Measurements from ENCODE around the gene PTGER3.
"Not testable (repeated sequence)": the region's sequence is repeated elsewhere in the genome, so short reads cannot be mapped to it uniquely, and the experiment has no call there.

Gene PTGER3

GRCh38 chr1:71001624-71002023 lies 46.0 kb downstream of the PTGER3 start:
- DNase-seq = no peak

GRCh38 chr1:70997793-70998192 lies 49.8 kb downstream of the PTGER3 start:
- no peak for DNase-seq

GRCh38 chr1:70994753-70995268 lies 52.8 kb downstream of the PTGER3 start:
- DNase-seq = no peak

DNA sequence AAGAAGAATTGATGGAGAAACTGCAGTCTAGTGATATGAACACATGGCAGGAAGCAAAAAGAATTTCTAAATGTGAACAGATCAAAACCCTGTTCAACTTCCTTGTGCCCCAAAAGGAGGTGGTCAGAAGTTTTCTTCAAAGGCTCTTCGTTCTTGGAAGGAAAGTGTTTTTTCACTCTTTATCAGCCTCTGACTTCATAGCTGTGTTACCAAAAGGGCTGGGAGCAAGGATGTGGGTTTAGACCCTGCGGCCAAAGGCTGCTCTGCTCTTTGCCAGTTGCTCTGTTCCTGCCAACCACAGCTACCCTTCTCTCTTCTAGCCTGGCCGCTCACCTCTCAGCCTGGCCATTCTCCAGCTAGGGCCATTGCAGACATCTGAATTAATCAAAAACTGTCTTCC lies 53.8 kb downstream of the PTGER3 start:
- no peak for DNase-seq

GRCh38 chr1:70992521-70992920 lies 55.1 kb downstream of the PTGER3 start:
- no peak for DNase-seq

- DNase-seq = no peak
Observed at GRCh38 chr1:70990469-70991253, 57.0 kb downstream of the PTGER3 start.

DNA sequence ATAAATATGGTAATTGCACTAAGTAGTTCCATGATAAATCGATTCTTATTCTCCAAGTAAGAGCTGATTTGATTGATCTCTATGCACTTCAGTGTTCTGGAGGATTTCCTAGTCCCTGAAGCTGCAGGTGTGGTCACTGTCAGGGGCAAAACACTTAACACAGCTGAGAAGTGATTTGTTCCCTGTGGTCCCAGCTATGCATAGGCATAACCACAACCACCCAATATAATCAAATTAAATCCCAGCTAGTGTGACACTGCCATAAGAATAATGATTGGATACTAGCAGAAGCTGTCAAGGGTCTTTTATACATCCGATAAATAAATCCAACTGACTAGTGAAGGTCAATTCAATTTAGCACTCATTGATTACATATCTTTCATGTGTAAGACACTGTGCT lies 60.1 kb downstream of the PTGER3 start:
- no peak for DNase-seq

- DNase-seq = not testable (repeated sequence)
Observed at GRCh38 chr1:70985776-70986225, 61.8 kb downstream of the PTGER3 start.

- DNase-seq = not testable (repeated sequence)
Observed at GRCh38 chr1:70985278-70985677, 62.3 kb downstream of the PTGER3 start.

- no peak for DNase-seq
Observed at GRCh38 chr1:70980361-70980760, 67.3 kb downstream of the PTGER3 start.

DNA sequence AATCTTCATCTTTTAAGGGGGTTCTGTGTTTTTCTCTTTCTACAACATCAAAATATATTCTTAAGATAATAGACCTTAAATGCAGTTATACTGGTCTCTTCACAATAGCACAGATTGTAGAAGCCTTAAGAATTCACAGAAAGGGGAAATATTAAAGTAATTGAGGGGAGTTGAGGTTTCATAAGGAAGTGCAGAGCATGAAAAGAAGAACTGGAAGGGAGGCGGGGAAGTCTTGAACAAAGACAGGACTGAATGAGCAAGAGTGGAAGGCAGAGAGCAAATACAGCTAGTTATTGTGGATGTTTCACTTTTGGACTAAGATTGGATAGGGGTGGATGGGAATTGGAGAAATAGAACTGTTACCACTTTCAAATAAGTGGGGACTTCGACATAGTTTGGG lies 67.7 kb downstream of the PTGER3 start:
- peak; percentile 2 for DNase-seq

DNA sequence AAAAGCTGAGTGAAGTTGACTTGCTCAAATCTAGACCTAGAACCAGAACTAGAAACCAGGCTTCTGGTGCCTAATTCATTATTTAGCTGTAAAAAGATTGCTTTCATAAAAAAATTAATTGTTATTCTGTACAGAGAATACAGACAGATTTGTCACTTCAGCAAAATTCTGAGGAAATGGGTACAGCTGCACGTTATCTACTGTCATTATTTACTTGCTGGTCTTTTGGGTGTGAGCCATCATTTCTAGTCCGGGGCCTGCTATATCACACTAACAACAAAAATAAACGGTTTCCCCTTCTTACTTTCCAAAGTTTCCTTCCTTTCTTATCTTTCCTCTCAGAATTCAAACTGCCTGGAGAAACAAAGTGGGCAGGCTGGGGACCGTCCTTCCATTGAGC lies 68.3 kb downstream of the PTGER3 start:
- DNase-seq = no peak

GRCh38 chr1:70978623-70979022 lies 69.0 kb downstream of the PTGER3 start:
- DNase-seq = no peak

DNA sequence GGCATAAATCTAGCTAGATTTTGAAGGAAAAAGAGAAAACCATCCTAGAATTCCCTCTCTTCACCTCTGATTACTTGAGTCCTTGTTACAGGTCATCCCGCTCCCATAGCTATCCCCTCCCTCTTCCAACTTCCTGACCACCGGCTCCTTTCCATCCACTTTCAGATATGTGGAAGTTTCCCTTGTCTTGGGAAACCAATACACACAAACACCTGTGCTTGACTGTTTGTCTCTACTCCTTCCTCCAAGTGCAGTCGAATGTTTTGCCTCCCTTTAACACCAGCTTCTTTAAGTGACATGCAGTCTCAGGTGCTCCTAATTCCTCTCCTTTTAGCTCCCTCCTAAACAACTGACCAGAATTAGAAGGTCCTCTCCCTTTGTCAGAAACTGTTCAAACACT lies 70.0 kb downstream of the PTGER3 start:
- DNase-seq = no peak

DNA sequence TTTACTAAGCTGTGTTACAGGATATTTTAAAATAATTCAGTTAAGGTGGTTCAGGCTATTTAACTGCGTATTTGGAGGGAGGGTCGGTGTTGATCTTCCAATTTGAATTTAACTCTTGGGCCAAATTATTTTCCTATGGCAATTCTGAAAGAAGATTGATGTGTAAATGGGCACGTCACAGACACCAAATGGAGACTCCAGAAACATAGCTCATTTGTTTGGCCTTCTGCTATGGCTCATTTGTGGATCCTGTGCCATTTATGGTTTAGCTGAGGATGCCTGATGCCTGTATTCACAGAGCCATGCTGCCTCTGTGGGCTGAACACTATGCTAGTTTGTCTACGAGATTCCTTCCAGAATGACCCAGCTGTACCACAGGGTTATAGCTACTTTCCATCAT lies 70.6 kb downstream of the PTGER3 start:
- DNase-seq = no peak

GRCh38 chr1:70973754-70974153 lies 73.9 kb downstream of the PTGER3 start:
- DNase-seq = no peak

GRCh38 chr1:70970407-70970806 lies 77.2 kb downstream of the PTGER3 start:
- DNase-seq = no peak

- no peak for DNase-seq
Observed at GRCh38 chr1:70966018-70966638, 81.5 kb downstream of the PTGER3 start.

GRCh38 chr1:70963374-70963773 lies 84.2 kb downstream of the PTGER3 start:
- DNase-seq = no peak

GRCh38 chr1:70961374-70961975 lies 86.1 kb downstream of the PTGER3 start:
- DNase-seq = no peak

DNA sequence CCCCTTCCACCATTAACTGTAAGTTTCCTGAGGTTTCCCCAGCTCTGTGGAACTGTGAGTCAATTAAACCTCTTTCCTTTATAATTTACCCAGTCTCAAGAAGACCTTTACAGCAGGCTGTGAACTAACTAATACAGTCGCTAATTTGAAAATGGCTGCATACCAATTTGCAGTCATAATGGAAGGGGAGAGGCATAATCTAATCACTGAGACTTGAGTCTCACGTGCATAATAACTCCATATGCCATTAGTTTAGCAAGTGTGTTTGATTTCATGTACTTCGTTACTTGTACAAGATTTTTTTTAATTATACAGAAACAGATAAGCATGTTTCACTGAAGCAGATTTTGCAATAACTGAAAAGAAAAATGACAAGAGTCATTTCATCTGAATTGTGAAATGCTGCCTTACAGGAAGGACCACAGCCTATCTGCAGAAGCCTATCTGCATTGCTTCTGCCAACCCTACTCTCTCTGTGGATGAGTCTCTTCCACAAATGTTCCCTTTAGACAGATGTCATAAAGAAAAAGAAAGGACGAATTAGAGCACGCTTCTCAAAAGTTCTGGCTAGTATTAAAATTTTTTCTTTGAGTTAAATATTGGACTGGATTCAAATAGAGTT lies 99.1 kb downstream of the PTGER3 start:
- DNase-seq = no peak

DNA sequence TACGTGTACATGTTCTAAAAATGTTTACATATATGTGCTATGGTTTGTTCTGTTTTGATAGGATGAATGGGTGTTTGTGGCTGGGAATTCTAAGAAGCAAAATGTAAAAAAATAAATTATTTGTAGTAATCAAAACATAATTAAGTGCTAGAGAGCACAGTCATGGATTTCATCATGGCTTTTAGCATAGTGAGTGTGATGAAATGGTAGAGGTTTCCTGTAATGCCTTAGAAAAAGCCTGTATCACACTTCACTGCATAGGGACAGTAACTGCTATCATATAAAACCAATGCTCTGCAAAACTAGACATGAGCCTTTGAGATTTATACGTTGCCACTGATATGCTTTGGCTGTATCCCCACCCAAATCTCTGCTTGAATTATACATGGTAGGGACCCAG lies 99.8 kb downstream of the PTGER3 start:
- no peak for DNase-seq

DNA sequence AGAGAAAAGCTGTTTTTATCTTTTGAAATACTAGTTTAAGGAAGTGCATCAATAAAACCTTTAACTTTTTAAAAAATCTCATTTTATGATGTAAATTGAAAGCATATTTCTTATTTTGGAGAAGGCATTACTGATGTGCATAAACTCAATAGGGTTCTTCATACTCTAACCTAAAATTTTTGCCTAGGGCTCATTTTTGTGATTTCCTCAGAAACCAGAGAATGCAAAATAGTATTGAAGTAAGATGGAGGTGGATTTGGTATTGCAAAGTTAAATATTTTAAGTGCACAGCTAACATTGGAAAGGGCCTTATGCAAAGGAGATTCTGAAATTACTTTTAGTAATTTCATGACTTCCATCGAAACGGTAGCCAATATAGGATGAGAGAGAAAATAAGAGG lies 101.9 kb downstream of the PTGER3 start:
- DNase-seq = no peak

DNA sequence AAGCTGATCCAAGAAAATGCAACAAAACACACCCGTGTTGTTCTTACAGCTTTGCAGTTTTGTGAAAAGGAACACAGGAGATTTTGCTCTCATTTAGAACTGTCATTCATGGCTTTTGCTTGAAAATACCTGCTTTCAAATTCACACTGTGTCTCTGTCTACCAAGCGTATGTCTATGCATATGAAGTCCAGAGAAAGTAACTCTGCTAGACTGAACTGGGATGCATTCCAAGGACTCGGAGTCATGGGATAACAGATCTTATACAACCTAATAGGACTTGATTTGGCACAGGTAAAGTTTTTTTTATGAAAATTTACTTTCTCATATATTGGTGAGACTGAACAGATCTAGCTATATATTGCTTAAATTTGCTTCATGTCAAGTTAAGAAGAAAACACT lies 102.4 kb downstream of the PTGER3 start:
- DNase-seq = no peak
